ENCODE data around the gene CCNI. TPM values are rescaled to one million over a fixed set of nuclear protein-coding genes. Genes with fewer than 3 reads are reported as not detected.

CCNI gene
- total RNA-seq, 1 experiment from 2014 or later, result 155 TPM

DNA sequence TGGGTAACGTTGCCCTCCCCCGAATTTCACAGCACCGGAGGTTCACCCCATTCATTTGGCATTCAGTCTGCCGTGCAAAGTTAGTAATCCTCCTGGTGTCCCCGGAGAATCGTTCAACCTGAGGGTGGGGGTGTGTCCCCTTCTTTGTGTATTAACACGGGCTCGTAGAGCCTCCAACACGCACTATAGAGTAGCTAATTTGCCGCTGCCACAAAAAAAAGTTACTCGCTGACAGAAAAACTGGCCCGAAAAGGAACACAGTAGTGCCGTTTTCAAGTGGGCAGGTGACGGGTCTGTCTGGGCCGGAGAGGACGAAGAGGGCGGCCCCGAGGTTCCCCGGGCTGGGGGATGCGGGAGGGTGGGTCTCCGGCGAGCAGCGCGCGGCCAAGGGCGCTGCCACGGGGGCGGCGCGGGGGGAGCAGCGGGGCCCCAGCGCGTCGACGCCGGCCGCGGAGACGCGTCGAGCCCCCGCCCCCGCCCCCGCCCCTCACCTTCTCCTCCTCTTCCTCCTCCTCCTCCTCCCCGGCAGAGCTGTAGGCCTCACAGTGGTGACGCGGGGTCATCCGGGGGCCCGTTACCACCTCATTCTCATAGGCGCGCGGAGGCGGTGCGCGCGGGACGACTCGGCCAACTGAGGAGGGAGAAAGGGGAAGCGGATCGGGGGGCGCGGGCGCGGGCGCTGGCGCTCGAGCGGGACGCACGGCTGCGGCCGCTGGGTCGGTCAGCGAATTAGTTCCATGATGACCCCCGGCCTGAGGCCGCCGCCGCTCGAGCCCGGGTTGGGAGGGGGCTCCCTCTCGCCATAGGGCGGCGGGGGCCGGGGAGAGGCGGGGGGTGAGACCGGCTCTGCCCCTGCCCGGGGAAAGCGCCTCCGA is 571 bp downstream of the CCNI start:
- Histone ChIP-seq H4K20me1 (ENCODE audit: insufficient read depth) (peaks cover 10% of the 10 kb centered on the region; the same call in 1 of the 2 replicates), H3K27ac (peak overlapping the region; percentile 86), H3K4me1 (replicated peaks; ENCODE audit: insufficient read depth) (no peaks in the 10 kb centered on the region), H3K4me3 (peak overlapping the region; percentile 62; the same call in 1 of the 2 replicates), H3K27me3 (ENCODE audit: insufficient read depth, low read depth) (no peaks in the 10 kb centered on the region), H3K9me2 (ENCODE audit: insufficient read depth) (no peaks in the 10 kb centered on the region), H2AFZ (no peak overlapping the region; the same call in 1 of the 2 replicates), H3F3A (ENCODE audit: insufficient read depth, low read depth) (no peaks in the 10 kb centered on the region), H3K36me3 (ENCODE audit: low read depth) (no peaks in the 10 kb centered on the region), H3K79me2 (ENCODE audit: low read depth) (peaks cover 46% of the 10 kb centered on the region), H3K4me2 (peak overlapping the region; percentile 76; the same call in 1 of the 2 replicates), H3K9me3 (ENCODE audit: insufficient read depth, low read depth) (no peaks in the 10 kb centered on the region)
- BruUV-seq (replicated peaks), result no TSS peak
- ChIA-PET POLR2A (ENCODE audit: unreplicated experiment) (interaction anchor here (0.7 kb wide), 1 partner anchor 25 kb away, joined by 3 read pairs; no protein-coding TSS in a partner anchor), CTCF (interaction anchor here (0.6 kb wide), 1 partner anchor 50 kb away, joined by 3 read pairs; no protein-coding TSS in a partner anchor)
- DNase-seq, result peak in 1 of 2 experiments; percentile 62
- TF ChIP-seq EZH2 (IDR thresholded peaks at IDR 0.05; ENCODE audit: low read depth), result no peak
- TF ChIP-seq, protein P1, sequence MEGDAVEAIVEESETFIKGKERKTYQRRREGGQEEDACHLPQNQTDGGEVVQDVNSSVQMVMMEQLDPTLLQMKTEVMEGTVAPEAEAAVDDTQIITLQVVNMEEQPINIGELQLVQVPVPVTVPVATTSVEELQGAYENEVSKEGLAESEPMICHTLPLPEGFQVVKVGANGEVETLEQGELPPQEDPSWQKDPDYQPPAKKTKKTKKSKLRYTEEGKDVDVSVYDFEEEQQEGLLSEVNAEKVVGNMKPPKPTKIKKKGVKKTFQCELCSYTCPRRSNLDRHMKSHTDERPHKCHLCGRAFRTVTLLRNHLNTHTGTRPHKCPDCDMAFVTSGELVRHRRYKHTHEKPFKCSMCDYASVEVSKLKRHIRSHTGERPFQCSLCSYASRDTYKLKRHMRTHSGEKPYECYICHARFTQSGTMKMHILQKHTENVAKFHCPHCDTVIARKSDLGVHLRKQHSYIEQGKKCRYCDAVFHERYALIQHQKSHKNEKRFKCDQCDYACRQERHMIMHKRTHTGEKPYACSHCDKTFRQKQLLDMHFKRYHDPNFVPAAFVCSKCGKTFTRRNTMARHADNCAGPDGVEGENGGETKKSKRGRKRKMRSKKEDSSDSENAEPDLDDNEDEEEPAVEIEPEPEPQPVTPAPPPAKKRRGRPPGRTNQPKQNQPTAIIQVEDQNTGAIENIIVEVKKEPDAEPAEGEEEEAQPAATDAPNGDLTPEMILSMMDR (conservative IDR thresholded peaks at IDR 0.05), result no peak
- intact Hi-C loops (cut with micrococcal nuclease; ENCODE audit: unreplicated experiment), result loop anchor here (1.0 kb wide), 1 partner anchor 81 kb away; no protein-coding TSS in a partner anchor

DNA sequence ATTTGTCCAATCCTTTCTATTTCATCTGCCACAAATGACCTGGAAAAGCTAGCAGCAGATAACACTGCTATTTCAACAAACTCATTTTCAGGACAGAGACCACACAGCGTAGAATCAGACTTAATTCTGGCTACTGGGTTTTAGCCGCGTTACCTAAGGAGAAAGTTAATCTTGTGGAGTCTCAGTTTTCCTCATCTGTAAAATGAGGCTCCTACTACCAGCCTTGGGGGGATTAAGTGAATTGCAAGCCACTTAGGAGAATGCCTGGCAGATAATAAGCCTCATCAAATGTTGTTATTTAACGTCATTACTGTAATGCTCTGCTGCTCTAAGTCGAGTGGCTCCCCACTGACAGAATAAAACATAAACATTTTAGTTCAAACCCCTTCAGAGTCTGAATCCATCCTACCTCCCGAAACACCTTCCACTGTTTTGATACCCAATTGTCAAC is 1.4 kb downstream of the CCNI start:
- H3K4me2 ChIP-seq, result peak overlapping the region; percentile 79
- no peaks in the 10 kb centered on the region for H3K27me3 ChIP-seq (ENCODE audit: insufficient read depth, low read depth)
- ChIA-PET CTCF (no interaction called here), POLR2A (ENCODE audit: unreplicated experiment) (no interaction called here)
- peaks cover 53% of the 10 kb centered on the region for H3K79me2 ChIP-seq (ENCODE audit: low read depth)
- no peaks in the 10 kb centered on the region for H3F3A ChIP-seq (ENCODE audit: insufficient read depth, low read depth)
- peaks cover 10% of the 10 kb centered on the region; the same call in 1 of the 2 replicates for H4K20me1 ChIP-seq (ENCODE audit: insufficient read depth)
- no TSS peak for BruUV-seq (replicated peaks)
- no peaks in the 10 kb centered on the region for H3K4me1 ChIP-seq (replicated peaks; ENCODE audit: insufficient read depth)
- no peaks in the 10 kb centered on the region for H3K9me3 ChIP-seq (ENCODE audit: insufficient read depth, low read depth)
- DNase-seq, result no peak
- intact Hi-C loops (cut with micrococcal nuclease; ENCODE audit: unreplicated experiment), result no loop called here
- TF ChIP-seq, protein P1 (conservative IDR thresholded peaks at IDR 0.05), result no peak
- TF ChIP-seq EZH2 (IDR thresholded peaks at IDR 0.05; ENCODE audit: low read depth), result no peak
- no peaks in the 10 kb centered on the region for H3K9me2 ChIP-seq (ENCODE audit: insufficient read depth)
- no peaks in the 10 kb centered on the region for H3K36me3 ChIP-seq (ENCODE audit: low read depth)
- H3K27ac ChIP-seq, result no peak overlapping the region
- no peak overlapping the region for H2AFZ ChIP-seq
- peak overlapping the region; percentile 49; the same call in 1 of the 2 replicates for H3K4me3 ChIP-seq

DNA sequence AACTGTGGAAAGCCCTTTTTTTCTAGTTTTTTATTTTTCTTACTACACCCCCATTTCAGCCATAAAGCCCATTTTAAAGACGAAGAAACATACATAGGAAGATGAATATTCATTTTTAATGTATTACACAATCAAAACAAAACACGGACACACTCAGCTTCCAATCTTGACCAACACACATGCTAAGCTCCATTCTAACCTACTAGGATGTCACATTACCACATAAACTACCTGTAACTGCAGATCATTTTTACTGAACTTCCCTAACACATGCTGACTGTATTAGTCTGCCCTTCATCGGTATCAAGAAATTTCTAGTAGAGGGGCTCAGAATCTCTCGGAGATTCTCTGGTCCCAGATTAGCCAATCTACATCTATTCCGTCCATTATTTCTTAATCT is 1.8 kb downstream of the CCNI start:
- Histone ChIP-seq H3K4me2 (peak overlapping the region; percentile 79), H4K20me1 (ENCODE audit: insufficient read depth) (peaks cover 10% of the 10 kb centered on the region; the same call in 1 of the 2 replicates), H2AFZ (no peak overlapping the region), H3K36me3 (ENCODE audit: low read depth) (no peaks in the 10 kb centered on the region), H3K4me3 (peak overlapping the region; percentile 49), H3K27ac (no peak overlapping the region), H3K9me3 (ENCODE audit: insufficient read depth, low read depth) (no peaks in the 10 kb centered on the region), H3F3A (ENCODE audit: insufficient read depth, low read depth) (no peaks in the 10 kb centered on the region), H3K9me2 (ENCODE audit: insufficient read depth) (no peaks in the 10 kb centered on the region), H3K27me3 (ENCODE audit: insufficient read depth, low read depth) (no peaks in the 10 kb centered on the region), H3K79me2 (ENCODE audit: low read depth) (peaks cover 54% of the 10 kb centered on the region), H3K4me1 (replicated peaks; ENCODE audit: insufficient read depth) (no peaks in the 10 kb centered on the region)
- TSS peak; percentile 33 for BruUV-seq (replicated peaks)
- TF ChIP-seq, protein P1 (conservative IDR thresholded peaks at IDR 0.05), result no peak
- TF ChIP-seq EZH2 (IDR thresholded peaks at IDR 0.05; ENCODE audit: low read depth), result no peak
- no peak for DNase-seq
- CTCF ChIA-PET, result no interaction called here
- intact Hi-C loops (cut with micrococcal nuclease; ENCODE audit: unreplicated experiment), result no loop called here
- POLR2A ChIA-PET (ENCODE audit: unreplicated experiment), result interaction anchor here (0.7 kb wide), 1 partner anchor 86 kb away, joined by 4 read pairs; no protein-coding TSS in a partner anchor
